Non-pigmented ciliary epithelial cell (primary cell): Measurements from ENCODE around the gene LRRC61.
"Not testable (repeated sequence)": the region's sequence is repeated elsewhere in the genome, so short reads cannot be mapped to it uniquely, and the experiment has no call there.

Experiments used
- DNase-seq: peaks from one replicate; pipeline ENCODE4 v3.0.0-alpha.2; 2010; ENCODE audit warnings: low read depth

The LRRC61 gene

DNA sequence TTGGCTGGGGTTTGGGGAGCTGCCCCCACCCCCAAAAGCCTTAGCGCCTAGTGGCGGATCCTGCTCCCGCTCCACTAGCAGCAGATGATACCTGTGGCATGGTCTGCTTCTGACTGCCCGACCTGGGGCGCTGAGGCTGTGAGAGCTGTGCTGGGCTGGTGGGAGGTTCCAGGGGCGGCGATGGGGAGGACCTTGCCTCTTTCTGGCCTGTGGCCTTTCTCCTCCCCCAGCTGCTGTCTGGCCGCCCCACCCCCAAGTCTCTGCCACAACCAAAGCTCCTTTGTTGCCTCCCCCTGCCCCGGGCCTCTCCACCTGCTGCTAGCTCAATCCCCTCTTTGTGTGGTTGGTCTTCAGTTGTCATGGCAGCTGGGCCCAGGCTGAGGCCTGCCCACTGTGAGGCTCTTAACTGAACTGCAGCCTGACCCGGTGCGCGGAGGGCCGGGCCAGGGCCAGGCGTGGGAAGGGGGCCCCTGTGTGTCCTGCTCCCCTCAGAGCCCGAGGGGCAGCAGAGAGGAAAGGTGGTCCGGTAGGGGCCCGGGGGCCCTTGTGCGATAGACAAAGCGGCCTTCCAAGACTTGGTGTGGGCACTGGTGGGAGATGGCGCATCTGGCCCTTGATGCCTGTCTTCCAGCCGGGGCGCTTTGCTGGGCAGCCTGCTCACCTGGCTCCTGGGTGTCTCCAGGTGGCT is 60.7 kb downstream of the LRRC61 start:
- no peak for DNase-seq

DNA sequence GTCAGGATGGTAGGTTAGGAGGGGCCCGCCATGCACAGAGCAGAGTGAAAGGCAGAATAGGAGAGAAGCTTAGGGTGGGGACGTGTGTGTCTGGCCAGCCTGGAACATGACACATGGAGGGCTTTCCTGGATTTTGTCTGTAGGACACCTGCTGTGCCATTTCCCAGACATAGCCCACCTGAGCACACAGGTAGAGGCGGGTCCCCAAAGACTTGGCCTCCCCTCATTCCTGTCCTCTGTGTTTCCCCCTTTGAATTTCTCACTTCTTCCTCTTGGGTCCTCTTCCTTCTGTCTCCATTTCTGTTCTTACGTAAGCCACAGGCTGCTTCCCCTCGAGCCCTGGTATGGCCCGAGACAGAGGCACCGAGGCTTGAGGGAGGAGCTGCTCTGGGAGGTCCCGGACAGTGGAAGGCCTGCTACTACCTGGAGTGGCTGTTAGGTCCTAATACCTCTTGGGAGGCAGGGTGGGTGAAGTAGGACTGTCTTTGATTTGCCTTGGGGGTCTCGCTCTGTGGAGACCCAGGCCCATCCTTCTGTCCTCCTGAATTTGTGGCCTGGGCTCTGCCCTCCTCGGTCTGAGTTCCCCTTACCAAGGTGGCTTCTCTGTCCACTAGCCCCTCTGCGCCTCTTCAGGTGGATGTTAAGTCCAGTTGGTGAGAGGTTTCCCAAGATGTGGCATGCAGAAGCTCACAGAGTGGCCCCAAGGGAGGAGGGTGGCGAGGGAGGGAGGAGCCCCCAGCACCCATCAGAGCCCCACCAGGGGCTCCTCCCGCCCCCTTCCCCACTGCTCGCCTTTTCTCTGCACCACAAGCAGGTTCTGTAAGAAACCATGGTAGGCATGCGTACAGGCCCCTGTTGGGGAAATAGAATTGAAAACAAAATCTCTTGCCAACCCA is 61.5 kb downstream of the LRRC61 start:
- DNase-seq = no peak

DNA sequence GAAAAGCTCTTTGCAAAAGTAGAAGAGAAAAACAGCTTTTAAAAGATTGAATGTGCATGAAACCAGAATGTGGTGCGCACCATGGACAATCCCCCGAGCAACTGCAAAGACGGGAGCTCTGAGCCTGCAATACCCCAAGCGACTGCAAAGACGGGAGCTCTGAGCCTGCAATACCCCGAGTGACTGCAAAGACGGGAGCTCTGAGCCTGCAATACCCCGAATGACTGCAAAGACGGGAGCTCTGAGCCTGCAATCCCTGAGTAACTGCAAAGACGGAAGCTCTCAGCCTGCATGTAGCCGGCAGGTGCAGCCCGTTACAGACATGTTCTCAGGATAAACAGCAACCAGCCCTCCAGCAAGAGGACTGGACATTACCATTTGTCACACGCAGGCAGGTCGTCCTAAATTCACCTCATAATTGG is 62.2 kb downstream of the LRRC61 start:
- DNase-seq = no peak

DNA sequence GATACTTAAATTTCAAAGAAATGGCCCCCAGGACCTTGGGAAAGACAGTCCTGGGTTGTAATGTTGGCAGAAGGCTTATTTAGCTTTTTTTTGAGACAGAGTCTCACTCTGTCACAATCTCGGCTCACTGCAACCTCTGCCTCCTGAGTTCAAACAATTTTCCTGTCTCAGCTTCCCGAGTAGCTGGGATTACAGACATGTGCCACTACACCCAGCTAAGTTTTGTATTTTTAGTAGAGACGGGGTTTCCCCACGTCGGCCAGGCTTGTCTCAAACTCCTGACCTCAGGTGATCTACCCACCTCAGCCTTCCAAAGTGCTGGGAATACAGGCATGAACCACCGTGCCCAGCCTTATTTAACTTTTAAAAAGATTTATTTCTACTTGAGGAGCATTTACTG is 62.7 kb downstream of the LRRC61 start:
- not testable (repeated sequence) for DNase-seq
